Activated CD4-positive, alpha-beta T cell treated with anti-CD3 and anti-CD28 coated beads for 36 hours (primary cell): ENCODE results near the gene SSBP3. TPM values are rescaled to one million over a fixed set of nuclear protein-coding genes. Genes with fewer than 3 reads are reported as not detected.

ENCODE experiments used
- ATAC-seq: fragments of 200-7000 bp; cut with Tn5 transposase; one replicate; pipeline ENCODE4 v1.10.0; 2021; ENCODE audit warnings: mild to moderate bottlenecking, moderate library complexity
- CTCF ChIA-PET: fragments of 350-600 bp; sonication (Branson Sonifier 250); formaldehyde crosslinking; loops from one replicate; lab custom pipeline; 2021; ENCODE audit warnings: antibody characterized with exemption; lab: Charles Lee
- POLR2A ChIA-PET: fragments of 350-600 bp; sonication (Branson Sonifier 250); formaldehyde crosslinking; loops from one replicate; lab custom pipeline; 2021; ENCODE audit warnings: antibody characterized with exemption, inconsistent platforms; lab: Charles Lee
- DNase-seq: peaks from one replicate; pipeline ENCODE4 v3.0.0-alpha.2; 2020
- H3K27ac Mint-ChIP-seq: one replicate; pipeline ENCODE4 v1.8.0; 2021; ENCODE audit warnings: mixed read lengths
- H3K27me3 Mint-ChIP-seq: one replicate; pipeline ENCODE4 v1.8.0; 2021; ENCODE audit warnings: mixed read lengths
- H3K36me3 Mint-ChIP-seq: one replicate; pipeline ENCODE4 v1.8.0; 2021; ENCODE audit warnings: low read depth, mixed read lengths
- H3K4me1 Mint-ChIP-seq: one replicate; pipeline ENCODE4 v1.8.0; 2021; ENCODE audit warnings: mixed read lengths
- H3K4me3 Mint-ChIP-seq: one replicate; pipeline ENCODE4 v1.8.0; 2021; ENCODE audit warnings: mild to moderate bottlenecking, moderate library complexity, mixed read lengths
- H3K9me3 Mint-ChIP-seq: one replicate; pipeline ENCODE4 v1.8.0; 2021; ENCODE audit warnings: low read depth, mixed read lengths
- intact Hi-C, 2 experiments: fragments of 100-400 bp; cut with DNase I in 1 of 2; cut with micrococcal nuclease in 1 of 2; formaldehyde crosslinking; loops; one replicate each; pipeline versions ENCODE4 v1.14.2 to v1.15.1; 2022 to 2024; cut with DNase I, micrococcal nuclease
- total RNA-seq, 2 experiments: library from RNA; stranded (reverse); gene quantifications; one replicate each; pipeline ENCODE4 v1.2.3, GENCODE V29; 2021

Gene SSBP3
- total RNA-seq, 2 experiments from 2014 or later, result 40.3 to 64.2 TPM

GRCh38 chr1:54282101-54282847 is 123.9 kb downstream of the SSBP3 start:
- ChIA-PET CTCF (no interaction called here), POLR2A (no interaction called here)
- H3K27me3 Mint-ChIP-seq, result no peaks in the 10 kb centered on the region
- H3K27ac Mint-ChIP-seq, result peak overlapping the region; percentile 69
- H3K4me1 Mint-ChIP-seq, result peaks cover 76% of the 10 kb centered on the region
- ATAC-seq (no peak), DNase-seq (no peak)
- no peaks in the 10 kb centered on the region for H3K9me3 Mint-ChIP-seq
- intact Hi-C loops, result loop anchor here in 1 of 2 experiments (10.0 kb wide), 1 partner anchor 73 kb away; no protein-coding TSS in a partner anchor
- H3K4me3 Mint-ChIP-seq, result no peak overlapping the region
- peaks cover 6% of the 10 kb centered on the region for H3K36me3 Mint-ChIP-seq

DNA sequence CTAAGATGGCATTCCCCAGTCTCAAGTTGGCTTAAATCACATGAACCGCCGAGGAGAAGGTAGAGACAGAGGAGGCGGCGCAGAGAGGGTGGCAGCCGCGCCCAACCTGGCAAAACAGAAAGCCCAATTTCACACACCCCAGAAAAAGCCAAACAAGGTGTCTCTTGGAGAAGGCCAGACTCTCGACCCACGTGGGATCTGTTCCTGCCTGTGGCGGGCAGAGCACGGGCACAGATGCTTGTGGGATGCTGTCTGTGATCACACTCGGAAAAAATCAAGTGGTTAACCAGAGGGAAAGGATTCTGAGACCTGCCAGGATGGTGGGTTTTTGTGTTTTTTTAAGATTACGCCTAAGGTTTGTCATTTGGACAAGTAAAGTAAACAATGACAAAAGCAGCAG is 125.5 kb downstream of the SSBP3 start:
- ChIA-PET CTCF (interaction anchor here (0.9 kb wide), 1 partner anchor 34 kb away, joined by 3 read pairs; no protein-coding TSS in a partner anchor), POLR2A (no interaction called here)
- H3K27me3 Mint-ChIP-seq, result no peaks in the 10 kb centered on the region
- intact Hi-C loops, result loop anchor here in 1 of 2 experiments (10.0 kb wide), 1 partner anchor 74 kb away; no protein-coding TSS in a partner anchor
- H3K27ac Mint-ChIP-seq, result peak overlapping the region; percentile 82
- peak overlapping the region; percentile 28 for H3K4me3 Mint-ChIP-seq
- H3K36me3 Mint-ChIP-seq, result peaks cover 6% of the 10 kb centered on the region
- DNase-seq (peak; percentile 43), ATAC-seq (no peak)
- peaks cover 69% of the 10 kb centered on the region for H3K4me1 Mint-ChIP-seq
- no peaks in the 10 kb centered on the region for H3K9me3 Mint-ChIP-seq

DNA sequence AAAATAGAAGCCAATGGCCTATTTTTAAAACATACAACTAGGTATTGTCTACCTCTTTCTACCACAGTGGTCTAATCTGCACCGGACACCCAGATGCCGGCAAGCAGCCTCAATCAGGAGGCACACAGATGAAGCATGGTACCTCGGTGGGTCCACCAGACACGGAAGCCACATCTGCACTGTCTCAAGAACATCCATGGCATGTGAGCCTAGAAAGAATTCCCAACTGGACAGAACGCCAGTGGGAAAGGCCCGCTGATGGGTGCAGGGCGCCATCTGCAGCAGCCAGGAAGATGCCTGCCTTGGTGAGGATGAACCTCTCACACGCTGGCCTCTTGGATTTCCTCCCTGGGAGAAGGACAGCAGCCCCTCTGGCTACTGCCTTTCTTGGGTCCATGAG is 126.7 kb downstream of the SSBP3 start:
- DNase-seq (no peak), ATAC-seq (no peak)
- H3K36me3 Mint-ChIP-seq, result peaks cover 6% of the 10 kb centered on the region
- CTCF ChIA-PET, result interaction anchor here (1.3 kb wide), 1 partner anchor 9 kb away, joined by 3 read pairs; no protein-coding TSS in a partner anchor
- no peaks in the 10 kb centered on the region for H3K9me3 Mint-ChIP-seq
- no peak overlapping the region for H3K27ac Mint-ChIP-seq
- no peaks in the 10 kb centered on the region for H3K27me3 Mint-ChIP-seq
- H3K4me3 Mint-ChIP-seq, result no peak overlapping the region
- intact Hi-C loops, result no loop called here
- POLR2A ChIA-PET, result no interaction called here
- H3K4me1 Mint-ChIP-seq, result peaks cover 59% of the 10 kb centered on the region

DNA sequence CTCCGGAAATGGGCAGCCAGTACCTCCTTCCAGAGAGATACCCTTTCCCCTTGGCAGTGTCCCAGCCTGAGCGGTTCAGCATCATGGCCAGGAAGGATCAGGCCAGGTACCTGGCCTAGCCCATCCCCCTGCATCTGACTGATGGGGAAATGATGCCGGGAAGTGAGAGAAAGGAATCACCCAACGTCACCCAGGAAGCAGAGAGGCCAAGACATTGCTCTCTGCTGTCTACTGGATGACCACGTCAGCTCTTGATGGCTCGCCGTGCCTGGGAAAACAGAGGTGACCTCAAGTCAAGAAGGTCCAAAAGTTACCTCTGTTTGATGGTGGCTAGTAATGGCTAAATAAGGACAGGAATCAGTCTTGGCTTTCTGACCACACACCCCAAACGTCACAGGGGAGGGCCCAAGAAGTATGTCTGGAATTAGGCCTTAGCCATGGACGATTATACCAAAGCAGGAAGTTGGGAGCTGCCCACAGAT is 127.2 kb downstream of the SSBP3 start:
- H3K4me1 Mint-ChIP-seq, result peaks cover 56% of the 10 kb centered on the region
- CTCF ChIA-PET, result interaction anchor here (0.6 to 1.3 kb wide), 2 partner anchors 9 to 15 kb away, joined by 3 read pairs; no protein-coding TSS in a partner anchor

DNA sequence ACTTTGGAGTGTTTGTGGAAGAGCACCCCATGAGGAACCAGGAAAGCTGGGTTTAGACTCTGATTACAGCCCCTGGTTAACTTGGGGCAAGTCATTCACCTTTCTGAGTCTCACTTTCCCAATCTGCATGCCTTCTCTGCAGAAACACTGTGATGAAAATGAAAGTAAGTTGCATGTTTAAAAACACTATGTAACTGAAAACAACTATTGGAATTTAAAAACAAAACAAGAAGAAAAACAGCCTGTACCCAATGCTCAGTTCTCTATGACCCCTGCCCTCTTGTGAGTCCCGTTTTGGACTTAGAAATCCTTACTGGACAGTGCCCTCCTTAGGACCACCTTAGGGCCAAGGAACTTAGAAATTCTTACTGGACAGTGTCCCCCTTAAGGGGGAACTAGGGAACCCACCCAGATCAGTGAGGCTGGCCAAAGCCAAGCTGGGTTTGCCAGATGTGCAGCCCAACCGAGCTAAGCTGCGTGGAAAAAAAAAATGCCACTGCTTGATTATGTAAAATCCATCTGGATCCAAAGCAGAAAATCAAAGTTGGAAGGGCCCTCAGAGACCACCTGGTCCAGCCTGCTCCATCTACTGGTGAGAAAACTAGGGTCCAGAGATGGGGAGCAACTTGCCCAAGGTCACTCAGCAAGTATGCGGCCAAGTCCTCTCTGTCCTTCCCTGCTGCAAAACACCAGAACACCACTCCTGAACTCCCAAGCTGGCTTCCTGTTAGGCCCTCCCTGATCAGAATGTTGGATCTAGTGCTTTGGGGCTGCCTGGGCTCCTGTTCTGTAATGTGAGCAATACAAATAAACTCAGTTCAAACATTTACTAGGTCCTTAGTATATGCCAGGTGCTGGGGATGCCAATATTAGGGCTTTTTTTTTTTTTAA is 128.5 kb downstream of the SSBP3 start:
- peaks cover 6% of the 10 kb centered on the region for H3K36me3 Mint-ChIP-seq
- DNase-seq (no peak), ATAC-seq (peak; percentile 76)
- H3K4me3 Mint-ChIP-seq, result no peak overlapping the region
- intact Hi-C loops, result no loop called here
- H3K27me3 Mint-ChIP-seq, result no peaks in the 10 kb centered on the region
- H3K9me3 Mint-ChIP-seq, result no peaks in the 10 kb centered on the region
- POLR2A ChIA-PET, result interaction anchor here (0.6 kb wide), 1 partner anchor 11 kb away, joined by 9 read pairs; no protein-coding TSS in a partner anchor
- CTCF ChIA-PET, result interaction anchor here (0.5 to 1.2 kb wide), 4 partner anchors 8 to 147 kb away, joined by 3 read pairs; no protein-coding TSS in a partner anchor
- peaks cover 44% of the 10 kb centered on the region for H3K4me1 Mint-ChIP-seq
- H3K27ac Mint-ChIP-seq, result peak overlapping the region; percentile 93

More for the DNA sequence above, 127.2 kb downstream of the SSBP3 start:
- H3K4me3 Mint-ChIP-seq, result no peak overlapping the region
- ATAC-seq, result no peak
- POLR2A ChIA-PET, result no interaction called here
- no peaks in the 10 kb centered on the region for H3K9me3 Mint-ChIP-seq
- H3K27ac Mint-ChIP-seq, result no peak overlapping the region
- intact Hi-C loops, result no loop called here
- peaks cover 6% of the 10 kb centered on the region for H3K36me3 Mint-ChIP-seq
- no peak for DNase-seq
- H3K27me3 Mint-ChIP-seq, result no peaks in the 10 kb centered on the region

DNA sequence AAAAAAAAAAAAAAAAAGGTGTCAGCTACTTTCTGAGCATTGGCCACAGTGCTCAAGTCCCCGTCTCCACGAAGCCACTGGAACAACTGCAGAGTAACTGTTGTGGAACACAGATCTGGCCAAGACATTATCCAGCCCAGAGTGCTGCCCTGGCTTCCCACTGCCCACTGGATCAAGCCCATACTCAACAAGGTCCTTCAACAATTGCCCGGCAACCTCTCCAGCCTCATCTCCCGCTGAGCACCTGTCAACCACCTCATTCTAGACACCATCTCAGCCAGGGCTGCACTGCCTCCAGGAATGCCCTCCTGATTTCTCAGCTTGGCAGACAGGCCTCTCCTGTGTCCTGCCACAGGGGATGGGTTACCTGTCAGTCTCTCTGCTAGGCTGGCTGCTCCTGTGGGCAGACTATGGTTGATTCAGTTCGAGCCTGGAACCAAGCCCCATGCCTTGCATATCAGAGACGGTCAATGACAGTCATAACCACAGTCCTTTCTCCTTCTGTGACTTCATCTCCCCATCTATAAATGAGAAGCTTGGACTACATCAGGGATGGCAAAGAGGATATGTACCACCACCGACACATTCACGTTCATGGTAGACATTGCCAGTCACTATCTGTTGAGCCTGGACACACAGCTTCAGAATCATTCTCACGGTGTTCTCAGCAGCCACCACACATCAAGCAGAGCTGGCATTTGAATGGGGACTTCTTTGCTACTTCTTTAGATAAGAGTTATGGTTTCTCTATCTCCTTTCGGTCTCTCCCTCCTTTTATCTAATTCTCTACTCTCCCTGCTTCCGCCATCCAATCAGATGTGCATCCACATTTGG is 129.4 kb downstream of the SSBP3 start:
- Mint-ChIP-seq H3K27me3 (no peaks in the 10 kb centered on the region), H3K4me3 (no peak overlapping the region), H3K27ac (peak overlapping the region; percentile 93), H3K36me3 (peaks cover 6% of the 10 kb centered on the region), H3K9me3 (no peaks in the 10 kb centered on the region), H3K4me1 (peaks cover 37% of the 10 kb centered on the region)
- ATAC-seq, result peak; percentile 57
- CTCF ChIA-PET, result interaction anchor here (0.6 to 1.2 kb wide), 5 partner anchors 9 to 81 kb away, joined by 3 to 6 read pairs (median 3); no protein-coding TSS in a partner anchor
- POLR2A ChIA-PET, result interaction anchor here (0.6 kb wide), 1 partner anchor 12 kb away, joined by 9 read pairs; no protein-coding TSS in a partner anchor
- no peak for DNase-seq
- intact Hi-C loops, result no loop called here

DNA sequence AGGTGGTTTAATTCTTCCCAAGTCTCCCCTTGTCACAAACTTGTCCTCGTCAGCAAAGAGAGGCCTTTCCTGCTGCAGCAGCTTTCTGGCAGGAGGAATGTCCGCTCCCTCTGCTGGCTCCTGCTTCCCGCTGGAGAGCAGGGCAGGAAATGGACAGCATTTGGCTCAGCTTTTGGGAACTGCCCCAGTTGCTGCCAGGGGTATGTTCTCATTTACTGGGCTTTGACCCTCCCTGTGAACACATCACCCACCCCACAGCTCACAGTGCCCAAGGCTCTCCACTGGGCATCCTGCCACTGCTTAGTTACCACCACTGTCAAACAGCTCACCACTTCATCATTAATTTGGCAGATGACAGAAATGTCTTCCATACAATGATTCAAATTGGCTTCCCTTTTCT is 130.8 kb downstream of the SSBP3 start:
- no peaks in the 10 kb centered on the region for H3K27me3 Mint-ChIP-seq
- no peak for DNase-seq
- intact Hi-C loops, result no loop called here
- no peak overlapping the region for H3K27ac Mint-ChIP-seq
- POLR2A ChIA-PET, result no interaction called here
- no peaks in the 10 kb centered on the region for H3K9me3 Mint-ChIP-seq
- no peak overlapping the region for H3K4me3 Mint-ChIP-seq
- peaks cover 6% of the 10 kb centered on the region for H3K36me3 Mint-ChIP-seq
- CTCF ChIA-PET, result interaction anchor here (0.6 to 0.7 kb wide), 2 partner anchors 31 to 128 kb away, joined by 3 read pairs; no protein-coding TSS in a partner anchor
- H3K4me1 Mint-ChIP-seq, result peaks cover 27% of the 10 kb centered on the region
- ATAC-seq, result no peak

DNA sequence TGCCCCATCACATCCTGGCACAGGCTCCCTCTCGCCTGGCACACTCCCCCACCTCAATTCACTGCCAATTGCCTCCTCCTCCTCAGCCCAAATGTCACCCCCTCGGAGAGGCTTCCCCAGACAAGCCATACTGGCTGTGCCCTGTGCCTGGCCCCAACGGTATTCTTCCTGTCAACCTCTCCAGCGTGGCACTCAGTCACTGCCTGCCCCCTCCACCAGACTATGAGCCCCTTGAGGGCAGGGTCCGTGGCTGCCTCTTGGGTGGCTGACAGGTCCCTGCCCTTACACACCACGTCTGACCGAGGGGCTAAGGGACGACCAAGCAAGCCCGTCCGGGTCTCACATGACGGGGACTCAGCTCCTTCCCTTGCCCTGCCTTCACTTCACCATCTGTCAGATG is 131.3 kb downstream of the SSBP3 start:
- Mint-ChIP-seq H3K27ac (no peak overlapping the region), H3K36me3 (peaks cover 4% of the 10 kb centered on the region), H3K4me1 (peaks cover 23% of the 10 kb centered on the region), H3K9me3 (no peaks in the 10 kb centered on the region), H3K4me3 (no peak overlapping the region), H3K27me3 (no peaks in the 10 kb centered on the region)
- DNase-seq, result no peak
- no peak for ATAC-seq
- intact Hi-C loops, result no loop called here
- ChIA-PET CTCF (interaction anchor here (0.6 to 0.7 kb wide), 2 partner anchors 32 to 129 kb away, joined by 3 read pairs; no protein-coding TSS in a partner anchor), POLR2A (no interaction called here)

DNA sequence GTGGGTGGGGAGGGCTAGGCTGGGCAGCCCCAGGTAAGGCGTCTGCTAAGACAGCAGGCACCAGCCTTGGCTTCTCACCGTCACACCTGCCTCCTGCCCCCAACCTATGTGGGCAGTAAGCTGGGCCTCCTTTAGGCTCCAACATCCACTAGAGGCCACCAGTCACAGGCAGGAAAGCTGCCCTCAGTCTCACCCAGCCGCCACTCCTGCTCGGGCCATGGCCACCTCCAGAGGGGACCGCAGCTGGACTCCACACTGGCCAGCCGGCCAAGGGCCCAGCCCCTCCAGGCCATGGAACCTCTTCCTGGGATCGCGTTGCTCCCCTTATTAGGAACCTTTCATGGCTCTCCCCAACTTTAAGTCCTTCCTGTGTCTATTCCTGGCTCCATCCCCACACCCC is 131.7 kb downstream of the SSBP3 start:
- peaks cover 4% of the 10 kb centered on the region for H3K36me3 Mint-ChIP-seq
- peaks cover 22% of the 10 kb centered on the region for H3K4me1 Mint-ChIP-seq
- no peaks in the 10 kb centered on the region for H3K27me3 Mint-ChIP-seq
- ChIA-PET POLR2A (no interaction called here), CTCF (interaction anchor here (0.6 kb wide), 1 partner anchor 129 kb away, joined by 3 read pairs; no protein-coding TSS in a partner anchor)
- intact Hi-C loops, result no loop called here
- no peak overlapping the region for H3K27ac Mint-ChIP-seq
- no peaks in the 10 kb centered on the region for H3K9me3 Mint-ChIP-seq
- no peak for ATAC-seq
- no peak overlapping the region for H3K4me3 Mint-ChIP-seq
- DNase-seq, result no peak

DNA sequence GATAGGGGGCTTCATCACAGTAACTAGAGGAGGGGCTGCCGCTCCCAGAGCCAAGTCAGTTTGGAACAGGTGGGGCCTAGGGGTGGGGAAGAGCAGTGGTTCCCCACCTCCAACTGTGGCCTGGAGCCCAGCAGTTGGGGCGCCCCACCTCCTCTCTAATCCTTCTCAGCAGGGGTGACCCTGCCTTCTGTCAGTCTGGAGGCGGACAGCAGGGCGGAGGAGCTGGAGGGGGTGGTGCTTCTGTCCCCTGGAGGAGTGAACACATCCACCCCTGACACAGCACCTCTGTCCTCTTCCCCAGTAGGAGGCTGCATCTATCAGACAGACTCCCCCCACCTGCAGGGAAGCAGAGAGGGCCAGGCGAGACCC is 132.4 kb downstream of the SSBP3 start:
- Mint-ChIP-seq H3K4me1 (peaks cover 22% of the 10 kb centered on the region), H3K4me3 (no peak overlapping the region), H3K27ac (no peak overlapping the region), H3K9me3 (no peaks in the 10 kb centered on the region), H3K36me3 (peaks cover 4% of the 10 kb centered on the region), H3K27me3 (no peaks in the 10 kb centered on the region)
- CTCF ChIA-PET, result no interaction called here
- intact Hi-C loops, result no loop called here
- DNase-seq, result no peak
- ATAC-seq, result no peak
- POLR2A ChIA-PET, result no interaction called here
